GM12878 (cell line): ENCODE data around the gene ZNF280A.

Source experiments
- BMI1 ChIP-seq: fragments of 450-650 bp; IDR thresholded peaks from 2 replicates; pipeline ENCODE4 v1.6.1; 2016; ENCODE audit warnings: mild to moderate bottlenecking, moderate library complexity, borderline replicate concordance
- CREM ChIP-seq: IDR thresholded peaks from 2 replicates; pipeline ENCODE4 v1.6.1; 2014; ENCODE audit warnings: antibody characterized with exemption, low read depth
- CTCF ChIP-seq, 3 experiments: IDR thresholded peaks in 2 of 3; conservative IDR thresholded peaks in 1 of 3; 2 replicates each; pipeline ENCODE4 v1.5.1; 2011; ENCODE audit warnings: low read depth in 3 of 3, low read length in 3 of 3, mild to moderate bottlenecking in 3 of 3, control low read depth in 2 of 3, moderate library complexity in 2 of 3, inconsistent platforms in 1 of 3, mixed read lengths in 1 of 3; ENCODE audit not compliant: control insufficient read depth in 2 of 3, insufficient read depth in 1 of 3; ENCODE audit errors: extremely low read depth in 1 of 3
- EP300 ChIP-seq, 2 experiments: fragments of 150-350 bp in 1 of 2; IDR thresholded peaks; 2 replicates each; pipeline ENCODE4 v1.6.1; 2011 to 2012; ENCODE audit warnings: low read depth in 2 of 2, low read length in 2 of 2, borderline replicate concordance in 1 of 2, improper control_type of control experiment in 1 of 2, inconsistent platforms in 1 of 2; ENCODE audit not compliant: control insufficient read depth in 1 of 2
- EZH2 ChIP-seq: IDR thresholded peaks from 2 replicates; pipeline ENCODE4 v1.6.1; 2012; ENCODE audit warnings: low read depth, mild to moderate bottlenecking, control low read depth, inconsistent platforms, low read length, borderline replicate concordance; ENCODE audit not compliant: control insufficient read depth
- POLR2A ChIP-seq: IDR thresholded peaks from 2 replicates; pipeline ENCODE4 v1.6.1; 2011; ENCODE audit warnings: low read depth, mild to moderate bottlenecking, low read length
- RAD21 ChIP-seq: IDR thresholded peaks from 2 replicates; pipeline ENCODE4 v1.6.1; 2011; ENCODE audit warnings: mild to moderate bottlenecking, low read depth, low read length, moderate library complexity; ENCODE audit not compliant: insufficient read depth
- STAT1 ChIP-seq: fragments of 450-650 bp; conservative IDR thresholded peaks from 2 replicates; pipeline ENCODE4 v1.6.1; 2014; ENCODE audit warnings: antibody characterized with exemption, mild to moderate bottlenecking
- ZBTB4 ChIP-seq: fragments of 450-650 bp; formaldehyde crosslinking; IDR thresholded peaks from 2 replicates; pipeline ENCODE4 v1.4.0; 2022; ENCODE audit warnings: mild to moderate bottlenecking, moderate library complexity

GRCh38 chr22:22547692-22548300, 27.7 kb upstream of the ZNF280A start:
- TF ChIP-seq RAD21 (no peak), ZBTB4 (CRISPR knock-in tag) (no peak), POLR2A (no peak), BMI1 (no peak), EZH2 (no peak), EP300 (IDR thresholded peaks at IDR 0.05; ENCODE audit: borderline replicate concordance in 1 of 2, control insufficient read depth in 1 of 2, low read depth in 2 of 2, low read length in 2 of 2) (no peak), CREM (no peak), CTCF (IDR thresholded peaks at IDR 0.05 in 2 of 3, conservative IDR thresholded peaks at IDR 0.05 in 1 of 3; ENCODE audit: control insufficient read depth in 2 of 3, extremely low read depth in 1 of 3, insufficient read depth in 1 of 3, low read depth in 3 of 3, low read length in 3 of 3) (no peak), STAT1 (no peak)
